NCI-H187 (cell line): ENCODE data around the gene COMMD8.
"Not testable (repeated sequence)": the region's sequence is repeated elsewhere in the genome, so short reads cannot be mapped to it uniquely, and the experiment has no call there.

Experiments
- DNase-seq, 2 experiments: peaks; one replicate each; lab custom pipeline; 2025; lab: John Stamatoyannopoulos, UW

COMMD8 gene

DNA sequence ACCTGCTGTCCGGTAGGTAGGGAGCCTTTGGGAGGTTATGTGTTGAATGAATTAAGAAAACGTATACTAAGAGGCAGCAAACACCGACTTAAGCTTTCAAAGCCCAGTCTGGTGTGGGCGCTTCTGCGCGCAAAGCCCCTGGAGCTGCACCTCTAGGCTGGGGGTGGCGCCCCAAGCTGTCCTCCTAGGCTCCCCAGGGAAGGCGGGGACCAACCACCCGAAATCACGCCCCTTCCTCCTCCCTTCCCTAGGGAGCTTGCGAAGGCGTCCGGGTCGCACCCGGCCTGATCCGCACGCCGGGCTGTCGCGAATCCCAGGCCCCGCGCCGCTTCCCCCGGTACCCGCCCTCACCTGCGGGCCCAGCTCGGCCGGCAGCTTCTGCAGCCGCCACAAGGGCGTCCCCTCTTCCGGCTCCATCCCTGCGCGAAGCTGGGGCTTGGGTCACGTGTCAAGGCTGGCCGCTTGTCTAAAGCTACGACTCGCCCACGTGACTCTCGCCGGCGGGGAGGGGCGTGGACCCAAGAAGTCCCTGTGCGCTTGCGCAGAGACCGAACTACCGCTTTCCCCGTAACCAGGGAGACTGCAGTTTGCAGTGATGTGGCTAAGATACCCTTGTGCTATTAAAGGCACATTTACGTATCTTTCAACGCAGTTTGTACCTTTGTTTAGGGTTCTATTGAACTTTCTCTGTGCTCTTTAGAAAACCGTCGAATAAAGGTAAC is at the start of gene COMMD8:
Gene COMMD8 (minus strand): TSS at position 468 of the 722 bp plus-strand sequence. CDS start 51 bp downstream, at position 417.
- DNase-seq: peak; percentile 94 to 95

DNA sequence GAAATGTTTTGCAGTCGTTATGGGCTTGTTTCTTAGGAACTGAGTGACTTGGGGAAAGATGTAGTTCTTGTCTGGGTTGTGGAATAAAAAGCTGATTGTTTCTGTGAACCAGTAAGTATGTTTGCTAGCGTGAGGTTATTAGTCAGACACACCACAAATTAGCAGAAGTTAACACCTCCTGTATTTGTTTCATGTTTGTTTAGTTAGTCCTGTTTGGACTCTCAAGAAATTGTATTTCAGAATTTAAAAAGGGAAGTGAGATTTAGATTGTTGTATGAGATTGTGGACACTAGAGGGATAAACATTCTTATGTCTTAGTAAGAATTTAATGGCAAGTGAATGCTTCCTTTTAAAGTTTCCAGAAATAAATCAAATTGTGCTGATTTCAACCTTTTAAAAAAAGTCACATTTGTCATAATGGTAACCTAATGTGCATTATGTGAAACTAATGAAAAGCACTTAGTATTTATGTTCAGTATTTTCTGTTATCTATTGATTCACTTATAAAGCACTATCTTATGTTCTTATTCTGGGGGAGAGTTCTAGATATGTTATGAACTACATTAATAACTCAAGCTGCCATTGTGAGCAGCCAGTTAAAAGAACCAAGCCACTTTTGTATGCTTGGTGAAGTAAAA is 47.1 kb upstream of the COMMD8 start:
- no peak for DNase-seq

DNA sequence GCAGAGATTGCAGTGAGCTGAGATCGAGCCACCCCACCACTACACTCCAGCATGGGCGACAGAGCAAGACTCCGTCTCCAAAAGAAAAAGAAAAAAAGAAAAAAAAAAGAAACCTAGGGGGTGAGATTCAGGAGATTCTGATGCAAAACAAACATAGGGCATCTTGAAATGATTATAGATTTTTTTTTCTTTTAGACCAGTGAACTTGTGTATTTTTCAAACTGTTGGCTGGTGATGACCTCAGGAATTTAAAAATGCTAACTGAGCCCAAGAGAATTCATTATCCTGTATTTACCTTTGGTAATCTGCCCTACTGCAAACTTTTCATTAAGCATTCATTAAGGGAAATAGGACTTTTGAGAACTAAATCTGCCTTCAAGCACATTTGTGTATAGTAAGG is 42.2 kb upstream of the COMMD8 start:
- no peak for DNase-seq

DNA sequence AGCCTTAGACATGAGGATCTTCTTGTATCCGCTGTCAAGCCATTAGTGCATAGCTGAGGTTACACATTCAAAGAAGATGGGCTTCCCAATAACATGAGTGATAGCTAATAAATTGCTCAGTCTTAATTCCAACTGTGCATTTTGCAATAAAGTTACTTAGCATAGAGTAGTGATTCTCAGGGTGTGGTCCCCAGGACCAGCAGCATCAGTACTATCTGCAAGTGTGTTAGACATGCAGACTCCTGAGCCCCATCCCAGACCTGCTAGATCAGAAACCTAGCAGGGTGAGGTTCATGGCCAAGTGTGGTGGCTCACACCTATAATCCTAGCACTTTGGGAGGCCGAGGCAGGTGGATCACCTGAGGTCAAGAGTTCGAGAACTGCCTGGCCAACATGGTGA is 41.6 kb upstream of the COMMD8 start:
- DNase-seq: no peak

DNA sequence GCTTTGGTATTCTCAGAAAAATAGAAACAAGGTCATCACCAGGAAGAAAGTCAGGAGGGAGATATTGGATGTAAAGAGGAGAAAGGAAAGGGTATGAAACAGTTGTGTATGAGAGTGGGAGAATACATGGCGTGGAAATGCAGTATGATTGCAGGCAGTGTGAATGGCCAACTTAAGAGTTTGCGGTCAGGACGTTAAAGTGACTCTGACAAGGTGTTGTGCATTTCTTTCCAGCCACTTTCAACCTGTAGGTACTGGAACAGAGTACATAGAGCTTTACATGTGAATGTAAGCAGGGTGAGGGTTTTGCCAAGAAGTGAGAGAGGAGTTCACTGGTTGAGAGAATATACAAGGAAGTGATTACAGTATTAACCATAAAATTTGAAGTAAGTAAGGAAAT is 37.3 kb upstream of the COMMD8 start:
- DNase-seq: no peak

DNA sequence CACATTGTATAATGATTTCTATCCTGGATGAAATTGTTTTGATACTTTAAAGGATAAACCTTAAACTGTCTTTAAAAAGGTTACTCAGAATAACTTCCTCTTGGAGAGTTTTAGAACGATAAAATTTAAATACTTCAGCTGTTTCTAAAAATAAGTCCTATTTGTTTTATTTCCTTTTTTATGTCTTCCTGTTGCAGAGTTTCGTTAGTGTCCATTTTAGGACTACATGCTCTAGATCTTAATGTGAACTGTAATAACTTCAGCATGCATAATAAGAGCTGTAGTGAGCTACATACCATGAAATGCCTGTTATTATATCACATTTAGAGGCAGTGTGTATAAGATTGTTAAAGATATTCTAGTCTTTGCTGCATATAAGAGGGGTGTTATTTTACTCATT is 36.2 kb upstream of the COMMD8 start:
- DNase-seq: no peak

DNA sequence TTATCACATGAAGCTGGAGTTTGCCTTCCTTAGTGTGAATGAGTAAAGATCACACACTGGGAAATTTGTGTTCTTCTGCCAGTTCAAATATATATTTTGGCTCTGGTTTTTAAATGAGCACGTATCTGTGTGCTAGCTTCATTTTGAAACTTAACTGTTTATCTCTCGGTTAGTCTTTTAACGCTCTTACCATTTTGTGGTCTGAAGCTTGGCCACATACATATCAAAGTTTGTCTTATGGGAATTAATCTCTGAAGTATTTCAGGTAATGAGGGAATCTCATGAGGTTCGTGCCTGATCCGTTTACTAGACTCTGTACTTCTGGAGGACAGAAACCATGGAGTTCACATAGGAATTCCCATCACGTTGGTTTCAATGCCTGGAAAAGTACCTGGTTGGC is 35.4 kb upstream of the COMMD8 start:
- no peak for DNase-seq

DNA sequence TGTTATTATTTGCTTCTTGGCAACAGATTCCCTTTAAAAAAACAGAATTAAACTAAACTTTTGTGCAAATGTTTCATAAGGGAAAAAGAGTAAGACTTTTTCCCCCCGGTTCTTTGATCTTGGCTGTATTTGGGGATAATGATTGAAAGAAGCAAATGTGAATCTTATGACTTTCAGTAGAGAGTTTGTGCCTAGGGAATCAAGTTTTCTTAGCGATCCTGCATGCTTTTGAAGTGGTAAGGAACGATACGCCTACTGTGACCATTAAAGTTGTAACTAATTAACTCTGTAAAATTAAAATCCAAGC is 30.6 kb upstream of the COMMD8 start:
- DNase-seq: no peak

DNA sequence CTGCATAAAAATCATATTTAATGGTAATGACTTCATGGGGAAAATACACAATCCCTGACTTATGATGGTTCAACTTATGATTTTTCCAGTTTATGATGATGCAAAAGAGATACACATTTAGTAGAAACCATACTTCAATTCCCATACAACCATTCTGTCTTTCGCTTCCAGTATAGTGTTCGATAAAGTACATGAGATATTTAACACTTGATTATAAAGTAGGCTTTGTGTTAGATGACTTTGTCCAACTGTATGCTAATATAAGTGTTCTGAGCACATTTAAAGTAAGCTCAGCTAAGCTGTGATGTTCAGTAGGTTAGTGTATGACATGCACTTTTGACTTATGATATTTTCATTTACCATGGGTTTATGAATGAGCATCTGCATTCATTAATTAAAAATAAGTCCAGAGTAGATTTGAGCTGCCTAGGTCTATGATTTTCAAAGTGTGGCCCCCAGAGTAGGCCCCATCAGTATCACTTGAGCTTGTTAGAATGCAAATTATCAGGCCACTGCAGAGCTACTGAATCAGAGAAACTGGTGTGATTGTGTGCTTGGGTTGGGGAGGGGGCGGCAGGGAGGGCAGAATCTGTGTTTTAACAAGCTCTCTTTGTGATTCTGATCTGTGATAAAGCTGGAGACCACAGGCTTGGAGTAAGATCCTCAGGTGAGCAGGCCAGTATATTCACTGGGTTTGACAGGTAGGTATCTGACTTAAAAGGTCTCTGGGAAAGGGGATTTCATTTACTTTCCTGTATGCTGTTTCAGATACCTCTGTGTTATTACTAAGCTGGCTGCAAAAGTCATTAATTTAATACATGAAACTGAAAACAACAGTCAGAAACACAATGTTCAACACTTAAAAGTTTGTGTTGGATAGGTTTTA is 30.0 kb upstream of the COMMD8 start:
- no peak for DNase-seq

DNA sequence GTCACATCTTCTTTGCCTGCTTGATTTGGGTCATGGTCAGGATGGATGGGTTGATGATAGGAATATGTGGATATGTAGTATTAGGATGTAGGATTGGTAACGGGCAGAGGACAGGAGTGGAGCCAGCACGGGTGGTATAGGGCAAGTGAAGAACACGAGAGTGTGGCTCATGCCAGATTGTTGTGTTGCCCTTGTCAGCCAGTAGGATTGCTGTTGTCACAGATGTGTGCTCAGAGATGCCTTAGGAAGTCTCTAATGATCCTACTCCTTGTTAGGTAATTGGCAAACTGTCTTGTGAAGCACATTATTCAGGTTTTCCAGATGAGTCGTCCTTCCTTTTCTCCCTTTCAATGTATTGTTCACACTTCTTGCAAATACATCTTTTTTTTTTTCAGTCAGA is 27.0 kb upstream of the COMMD8 start:
- no peak for DNase-seq

DNA sequence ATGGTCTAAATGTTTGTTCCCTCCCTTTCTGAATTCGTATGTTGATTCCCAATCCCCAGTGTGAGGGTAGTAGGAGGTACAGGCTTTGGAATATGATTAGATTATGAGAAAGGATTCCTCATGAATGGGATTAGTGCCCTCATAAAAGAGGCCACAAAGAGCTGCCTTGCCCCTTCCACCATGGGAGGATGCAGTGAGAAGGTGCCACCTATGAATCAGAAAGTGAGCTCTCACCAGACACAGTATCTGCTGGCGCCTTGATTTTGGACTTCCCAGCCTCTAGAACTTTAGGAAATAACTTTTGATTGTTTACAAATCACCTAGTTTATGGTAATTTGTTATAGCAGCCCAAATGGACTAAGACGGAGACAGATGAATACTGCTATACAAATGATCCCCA is 25.2 kb upstream of the COMMD8 start:
- no peak for DNase-seq

DNA sequence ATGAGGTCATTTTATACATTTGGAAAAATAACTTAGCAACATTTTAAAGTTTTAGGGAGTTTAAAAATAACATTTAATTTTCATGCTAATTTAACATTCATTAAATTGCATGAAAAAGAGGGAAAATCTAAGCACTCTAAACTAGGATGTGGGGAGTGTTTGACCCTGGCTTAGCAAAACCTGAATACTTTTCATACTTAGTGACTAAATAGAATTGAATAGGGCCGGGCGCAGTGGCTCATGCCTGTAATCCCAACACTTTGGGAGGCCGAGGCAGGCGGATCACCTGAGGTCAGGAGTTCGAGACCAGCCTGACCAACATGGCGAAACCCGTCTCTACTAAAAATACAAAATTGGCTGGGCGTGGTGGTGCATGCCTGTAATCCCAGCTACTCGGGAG is 23.2 kb upstream of the COMMD8 start:
- DNase-seq: not testable (repeated sequence)

DNA sequence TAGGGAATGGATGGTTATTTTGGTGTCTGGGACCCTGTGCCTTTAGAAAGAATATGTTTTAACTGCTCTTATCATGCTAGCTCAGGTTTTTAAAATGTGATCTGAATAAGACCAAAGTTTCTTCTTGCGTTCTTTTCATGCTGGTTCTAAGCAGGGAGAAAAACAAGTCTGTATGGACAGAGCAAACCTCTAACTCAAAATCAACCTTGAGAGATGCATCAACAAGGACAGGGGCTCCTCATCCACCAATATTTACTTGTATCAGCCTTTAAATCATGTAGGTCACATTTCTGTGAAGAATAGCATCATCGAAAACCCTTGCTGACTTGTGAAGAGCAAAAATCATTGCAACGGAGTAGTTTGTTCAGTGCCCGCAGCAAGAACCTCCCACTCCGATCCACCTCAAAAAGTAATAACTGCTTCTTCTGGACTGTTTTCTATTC is 22.8 kb upstream of the COMMD8 start:
- no peak for DNase-seq

DNA sequence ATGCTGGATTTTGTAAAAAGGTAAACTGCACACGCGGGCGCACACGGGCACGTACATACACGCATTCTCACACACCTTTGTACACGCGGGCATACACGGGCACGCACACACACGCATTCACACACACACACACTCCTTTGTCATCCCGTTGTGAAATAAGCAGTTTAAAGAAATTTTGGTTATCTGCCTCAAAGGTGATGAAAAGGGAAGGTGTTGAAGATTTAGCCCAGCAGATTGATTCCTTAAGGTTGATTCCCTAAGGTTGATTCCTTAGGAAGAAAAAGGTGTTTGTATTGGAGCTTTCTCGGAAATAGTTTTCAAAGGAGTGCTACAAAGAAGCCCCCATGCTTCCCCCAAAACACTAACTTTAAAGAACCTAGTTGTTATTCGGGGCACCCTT is 22.3 kb upstream of the COMMD8 start:
- DNase-seq: no peak

DNA sequence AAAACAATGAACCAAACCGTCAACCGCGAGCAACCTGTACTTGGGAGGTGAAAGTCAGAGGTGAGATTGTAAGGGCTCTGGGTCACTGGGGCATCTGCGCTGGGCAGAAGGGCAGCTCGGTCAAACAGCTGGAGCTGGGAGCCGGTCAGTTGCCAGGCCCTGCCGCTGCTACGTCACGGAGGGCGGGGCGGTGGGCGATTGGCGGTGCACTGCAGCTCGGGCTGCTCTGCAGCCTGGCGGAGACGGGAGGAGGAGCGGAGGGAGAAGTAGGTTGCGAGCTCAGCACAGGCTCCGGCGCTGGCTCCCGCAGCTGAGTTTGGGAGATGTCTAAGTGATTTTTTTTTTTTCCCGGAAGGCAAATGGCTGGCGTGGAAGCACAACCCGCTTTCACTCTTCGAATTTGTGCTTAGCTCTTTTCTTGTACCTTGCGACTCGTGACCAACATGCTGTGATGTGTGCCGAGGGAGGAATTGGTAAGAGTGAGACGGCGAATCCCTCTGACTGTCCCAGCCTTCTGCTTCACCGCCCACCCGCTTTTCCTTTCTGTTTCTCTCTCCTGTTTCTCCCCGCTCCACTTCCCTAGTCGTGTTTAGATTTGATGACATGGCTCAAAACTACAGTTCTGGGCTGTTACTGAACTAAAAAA is 21.7 kb upstream of the COMMD8 start, which contains the start of gene ATP10D:
Gene ATP10D (plus strand): TSS at position 229 of the 646 bp plus-strand sequence. CDS start 27,266 bp downstream, outside the sequence.
- peak; percentile 30 for DNase-seq

DNA sequence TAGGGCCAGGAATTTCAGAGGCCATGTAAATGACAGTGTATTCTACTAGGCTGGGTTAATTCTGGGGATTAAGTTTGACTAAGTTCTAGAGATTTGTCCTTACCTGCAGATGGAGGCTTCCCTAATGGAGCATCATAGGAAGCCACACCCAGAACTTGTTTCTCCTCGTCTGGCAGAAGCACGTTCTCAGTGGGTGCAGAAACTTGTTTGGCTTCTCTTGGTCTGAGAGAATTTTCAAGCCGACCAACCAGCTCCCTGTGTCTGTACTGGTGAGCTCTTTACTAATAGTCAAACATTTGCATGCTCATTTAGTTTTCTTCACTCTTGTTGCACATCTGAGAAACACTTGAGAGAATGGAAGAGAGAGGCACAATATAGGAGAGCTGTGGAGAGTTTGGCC is 20.7 kb upstream of the COMMD8 start:
- DNase-seq: no peak

DNA sequence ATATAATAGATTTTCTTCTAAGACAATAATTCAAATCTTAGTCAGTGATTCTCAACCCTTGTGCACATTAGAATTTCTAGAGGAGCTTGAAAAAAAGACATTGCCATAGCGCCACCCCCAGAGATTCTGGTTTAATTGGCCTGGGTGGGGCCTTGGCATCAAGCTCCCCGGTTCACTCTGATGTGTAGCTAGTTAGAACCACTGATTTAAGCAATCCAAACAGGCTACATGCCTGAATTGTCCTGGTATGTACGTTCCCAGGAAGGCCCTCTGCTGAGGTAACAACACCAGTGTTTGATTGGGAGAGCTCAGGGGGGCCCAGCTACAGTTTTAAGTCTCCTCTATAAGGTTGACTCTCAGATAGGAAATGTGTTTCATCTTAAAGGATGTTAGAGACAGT is 20.2 kb upstream of the COMMD8 start:
- DNase-seq: no peak

DNA sequence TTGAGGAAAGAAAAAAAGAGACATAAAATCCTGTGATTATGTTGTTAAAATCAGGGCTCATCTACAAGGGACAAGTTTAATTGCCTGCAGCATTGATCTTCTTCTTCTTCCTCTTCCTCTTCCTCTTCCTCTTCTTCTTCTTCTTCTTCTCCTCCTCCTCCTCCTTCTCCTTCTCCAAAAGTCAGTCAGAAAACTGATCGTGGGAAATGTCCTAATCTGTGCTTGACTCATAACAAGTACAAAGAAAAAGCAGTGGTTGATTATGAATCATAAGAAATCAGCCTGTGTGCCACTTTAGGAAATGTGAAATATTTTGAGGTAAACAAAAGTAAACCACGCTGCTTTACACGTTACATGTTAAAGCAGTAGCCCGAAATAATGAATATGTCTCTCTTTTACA is 18.8 kb upstream of the COMMD8 start:
- no peak for DNase-seq

DNA sequence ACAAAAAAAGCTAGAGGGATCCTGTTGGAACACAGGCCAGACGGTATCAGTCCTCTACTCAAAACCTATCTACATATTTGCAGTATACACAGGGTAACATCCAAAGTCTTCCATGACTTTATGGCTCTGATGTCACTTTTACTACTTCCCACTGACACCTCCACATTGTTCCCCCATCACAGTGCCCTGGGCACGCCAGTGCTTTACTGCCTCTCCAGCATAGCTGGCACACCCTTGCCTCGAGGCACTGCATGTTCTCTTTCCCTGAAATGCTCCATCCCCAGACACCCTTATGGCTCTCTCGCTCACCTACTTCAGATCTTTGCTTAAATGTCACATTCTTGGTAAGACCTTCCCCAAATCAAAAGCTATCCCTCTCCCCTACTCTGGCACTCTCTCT is 15.3 kb upstream of the COMMD8 start:
- DNase-seq: no peak

DNA sequence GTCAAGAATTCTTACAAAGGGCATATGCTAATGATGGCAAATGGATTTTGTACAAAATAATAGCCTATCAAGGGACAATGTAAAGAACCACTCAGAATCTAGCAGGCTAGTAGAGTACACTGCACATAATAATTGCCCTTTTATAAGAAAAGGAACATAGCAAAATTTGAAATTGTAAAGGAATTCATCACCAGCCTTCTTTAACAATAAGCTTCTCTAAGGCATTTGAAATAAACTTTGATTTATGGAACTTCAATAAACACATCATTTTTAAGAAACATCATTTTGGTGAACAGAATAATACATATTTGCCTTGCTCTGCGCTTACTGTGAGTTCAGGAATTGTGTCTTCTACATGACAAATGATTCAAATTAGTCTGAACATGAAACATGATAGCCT is 11.9 kb upstream of the COMMD8 start:
- DNase-seq: no peak

DNA sequence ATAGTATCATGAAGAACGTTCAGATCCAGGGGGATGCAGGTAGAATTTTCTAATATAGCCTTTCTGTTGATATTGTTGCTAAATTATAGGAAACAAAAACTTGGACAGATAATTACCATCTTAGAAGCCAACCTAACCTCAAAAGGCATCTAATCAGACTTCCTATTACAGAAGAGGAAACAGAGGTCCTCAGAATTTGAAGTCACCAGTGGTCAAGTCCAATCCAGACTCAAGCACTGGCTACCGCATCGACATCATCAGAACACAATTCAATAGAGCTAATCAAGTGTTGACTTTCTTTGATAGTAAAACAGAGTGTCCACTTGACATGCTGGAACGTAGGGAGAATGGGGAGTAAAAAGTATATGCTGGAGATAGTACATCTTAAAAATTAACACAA is 11.3 kb upstream of the COMMD8 start:
- no peak for DNase-seq

DNA sequence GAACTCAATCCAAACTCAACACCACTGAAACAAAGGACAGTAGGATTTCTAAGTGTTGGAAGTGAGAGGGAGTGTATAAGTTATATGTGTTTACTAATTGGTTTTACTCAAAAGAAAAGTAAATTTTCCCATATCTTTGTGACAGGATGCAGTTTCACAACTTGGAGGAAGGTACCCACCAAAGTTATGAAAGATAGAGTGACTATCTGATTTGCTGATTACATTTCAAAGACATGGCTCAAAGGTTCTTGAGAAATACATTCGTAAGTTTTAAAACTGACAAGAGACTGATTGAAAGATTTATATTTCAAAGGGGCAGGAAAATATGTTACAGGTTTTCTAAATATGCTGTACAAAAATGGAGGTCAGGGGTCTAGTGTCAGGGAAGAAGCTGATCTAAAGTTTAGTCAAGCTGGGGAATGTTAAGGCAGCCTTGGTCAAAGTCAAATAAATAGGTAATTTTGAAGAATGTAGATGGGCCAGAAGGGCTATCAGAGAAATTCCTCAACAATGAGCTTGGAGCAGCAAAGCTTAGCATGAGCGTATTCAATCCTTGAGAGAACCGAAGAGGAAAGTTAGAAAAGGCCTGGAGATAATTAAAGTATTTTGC is 9.7 kb upstream of the COMMD8 start:
- no peak for DNase-seq
